ENCODE measurements around the gene MEGF6. TPM values are rescaled to one million over a fixed set of nuclear protein-coding genes. Genes with fewer than 3 reads are reported as not detected.

The MEGF6 gene
- total and polyA plus RNA-seq, 4 donors, result 6.0 to 19.9 (median 15.3) TPM

DNA sequence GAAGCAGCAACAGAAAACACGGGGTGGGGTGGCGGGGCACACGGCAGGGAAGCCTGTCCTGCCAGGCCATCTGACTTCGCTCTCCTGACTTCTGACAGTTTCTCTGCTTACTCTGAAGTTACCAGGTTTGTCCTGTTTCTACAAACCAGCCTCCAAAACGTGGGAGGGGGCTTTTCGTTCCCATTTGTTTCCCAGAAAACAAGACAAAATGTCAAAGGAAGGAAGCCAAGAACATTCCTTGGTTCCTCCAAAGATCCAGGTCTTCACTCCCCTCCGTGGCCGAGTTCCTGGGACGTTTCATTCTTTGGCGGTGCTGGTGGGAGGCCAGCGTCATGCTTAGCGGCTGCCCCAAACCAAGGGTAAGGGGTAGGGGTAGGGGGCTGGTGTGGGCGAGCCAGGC lies 49.6 kb downstream of the MEGF6 start:
- H3K9me3 ChIP-seq (ENCODE audit: control insufficient read depth, insufficient read depth, low read length), result no peaks in the 10 kb centered on the region
- no peak for DNase-seq (ENCODE audit: low read depth in 4 of 6, low spot score in 6 of 6)
- H3K27me3 ChIP-seq (ENCODE audit: control insufficient read depth, insufficient read depth, low read length), result no peaks in the 10 kb centered on the region
- H3K4me1 ChIP-seq (ENCODE audit: control insufficient read depth, insufficient read depth, low read length), result peaks cover 82% of the 10 kb centered on the region
- H3K27ac ChIP-seq (ENCODE audit: low read depth, low read length), result no peak overlapping the region
- H3K36me3 ChIP-seq (ENCODE audit: control insufficient read depth, insufficient read depth, low read length), result peaks cover 17% of the 10 kb centered on the region
- WGBS (ENCODE audit: insufficient coverage), result 73% methylated on average over 8 of the region's 13 CpGs
- no peak overlapping the region for H3K4me3 ChIP-seq (ENCODE audit: low read depth, low read length)

DNA sequence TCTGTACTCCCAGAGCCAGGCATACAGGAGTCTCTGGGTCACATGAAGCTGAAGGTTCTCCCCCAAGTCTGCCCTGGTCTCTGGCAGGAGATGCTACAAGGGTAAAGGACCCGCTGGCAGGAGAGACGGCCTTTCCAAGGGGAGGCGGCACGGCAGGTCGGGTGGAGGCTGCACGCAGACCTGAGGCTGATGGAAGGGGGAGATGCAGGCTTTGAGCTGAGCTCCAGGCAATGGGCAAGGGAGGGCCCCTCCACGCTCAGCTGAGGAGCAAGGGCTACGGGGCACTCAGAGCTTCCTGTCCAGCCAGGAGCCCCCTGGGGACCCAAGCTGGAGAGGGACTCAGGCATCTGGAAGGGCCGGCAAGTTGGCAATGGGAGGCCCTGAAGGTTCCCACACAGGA lies 50.3 kb downstream of the MEGF6 start:
- Histone ChIP-seq H3K27me3 (ENCODE audit: control insufficient read depth, insufficient read depth, low read length) (no peaks in the 10 kb centered on the region), H3K27ac (ENCODE audit: low read depth, low read length) (no peak overlapping the region), H3K36me3 (ENCODE audit: control insufficient read depth, insufficient read depth, low read length) (peaks cover 12% of the 10 kb centered on the region), H3K4me1 (ENCODE audit: control insufficient read depth, insufficient read depth, low read length) (peaks cover 80% of the 10 kb centered on the region), H3K9me3 (ENCODE audit: control insufficient read depth, insufficient read depth, low read length) (no peaks in the 10 kb centered on the region), H3K4me3 (ENCODE audit: low read depth, low read length) (no peak overlapping the region)
- DNase-seq (ENCODE audit: low read depth in 4 of 6, low spot score in 6 of 6), result no peak
- 80% methylated on average over 9 of the region's 9 CpGs for WGBS (ENCODE audit: insufficient coverage)

- H3K36me3 ChIP-seq (ENCODE audit: control insufficient read depth, insufficient read depth, low read length), result peaks cover 12% of the 10 kb centered on the region
These were observed 50.9 kb downstream of the MEGF6 start for GRCh38 chr1:3560251-3560871.

DNA sequence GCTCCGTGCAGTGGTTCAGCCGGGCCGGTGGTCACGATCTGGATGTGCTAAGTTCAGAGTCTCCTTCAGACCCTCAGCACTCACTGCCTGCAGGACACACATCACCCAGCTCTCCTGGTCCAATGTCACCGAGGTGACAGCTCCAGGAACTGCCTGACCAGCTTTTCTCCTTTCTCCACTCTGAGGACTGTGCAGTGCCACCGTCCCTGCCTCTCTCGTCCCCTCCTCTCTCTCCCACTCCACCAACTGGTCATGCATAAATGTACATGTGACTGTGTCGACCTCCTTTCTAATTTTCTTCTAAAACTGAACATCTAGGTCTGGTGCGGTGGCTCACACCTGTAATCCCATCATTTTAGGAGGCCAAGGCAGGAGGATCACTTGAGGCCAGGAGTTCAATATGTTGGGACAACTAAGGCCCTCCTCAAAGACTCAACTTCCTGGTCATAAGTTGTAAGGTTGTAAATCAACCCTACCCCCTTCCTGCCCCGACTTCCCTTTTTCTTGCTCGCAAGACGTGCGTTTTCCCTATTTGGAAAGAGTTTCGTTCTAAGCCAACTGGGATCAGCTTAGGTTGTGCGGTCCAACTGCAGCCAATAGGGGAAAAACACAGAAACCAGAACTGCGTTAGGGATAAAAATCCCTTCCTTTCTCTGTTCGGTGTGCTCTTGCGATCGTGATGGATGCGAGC lies 53.1 kb downstream of the MEGF6 start:
- no peaks in the 10 kb centered on the region for H3K27me3 ChIP-seq (ENCODE audit: control insufficient read depth, insufficient read depth, low read length)
- WGBS (ENCODE audit: insufficient coverage), result 75% methylated on average over 13 of the region's 20 CpGs
- peaks cover 14% of the 10 kb centered on the region for H3K36me3 ChIP-seq (ENCODE audit: control insufficient read depth, insufficient read depth, low read length)
- H3K4me1 ChIP-seq (ENCODE audit: control insufficient read depth, insufficient read depth, low read length), result peaks cover 61% of the 10 kb centered on the region
- H3K9me3 ChIP-seq (ENCODE audit: control insufficient read depth, insufficient read depth, low read length), result no peaks in the 10 kb centered on the region
- no peak for DNase-seq (ENCODE audit: low read depth in 4 of 6, low spot score in 6 of 6)
- no peak overlapping the region for H3K27ac ChIP-seq (ENCODE audit: low read depth, low read length)
- H3K4me3 ChIP-seq (ENCODE audit: low read depth, low read length), result no peak overlapping the region

More at GRCh38 chr1:3560251-3560871, 50.9 kb downstream of the MEGF6 start:
- peak in 2 of 6 donors; percentile 40 to 63 for DNase-seq (ENCODE audit: low read depth in 4 of 6, low spot score in 6 of 6)
- no peaks in the 10 kb centered on the region for H3K9me3 ChIP-seq (ENCODE audit: control insufficient read depth, insufficient read depth, low read length)
- H3K27ac ChIP-seq (ENCODE audit: low read depth, low read length), result no peak overlapping the region
- WGBS (ENCODE audit: insufficient coverage), result 37% methylated on average over 17 of the region's 17 CpGs
- no peak overlapping the region for H3K4me3 ChIP-seq (ENCODE audit: low read depth, low read length)
- no peaks in the 10 kb centered on the region for H3K27me3 ChIP-seq (ENCODE audit: control insufficient read depth, insufficient read depth, low read length)
- peaks cover 74% of the 10 kb centered on the region for H3K4me1 ChIP-seq (ENCODE audit: control insufficient read depth, insufficient read depth, low read length)

GRCh38 chr1:3557366-3557765 lies 53.9 kb downstream of the MEGF6 start:
- 58% methylated on average over 18 of the region's 18 CpGs for WGBS (ENCODE audit: insufficient coverage)
- Histone ChIP-seq H3K4me1 (ENCODE audit: control insufficient read depth, insufficient read depth, low read length) (peaks cover 61% of the 10 kb centered on the region), H3K9me3 (ENCODE audit: control insufficient read depth, insufficient read depth, low read length) (no peaks in the 10 kb centered on the region), H3K4me3 (ENCODE audit: low read depth, low read length) (no peak overlapping the region), H3K27me3 (ENCODE audit: control insufficient read depth, insufficient read depth, low read length) (no peaks in the 10 kb centered on the region), H3K27ac (ENCODE audit: low read depth, low read length) (no peak overlapping the region), H3K36me3 (ENCODE audit: control insufficient read depth, insufficient read depth, low read length) (peaks cover 13% of the 10 kb centered on the region)
- DNase-seq (ENCODE audit: low read depth in 4 of 6, low spot score in 6 of 6), result peak in 1 of 6 donors; percentile 35

GRCh38 chr1:3556336-3556735 lies 55.0 kb downstream of the MEGF6 start:
- H3K27ac ChIP-seq (ENCODE audit: low read depth, low read length), result no peak overlapping the region
- peaks cover 13% of the 10 kb centered on the region for H3K36me3 ChIP-seq (ENCODE audit: control insufficient read depth, insufficient read depth, low read length)
- 85% methylated on average over 17 of the region's 17 CpGs for WGBS (ENCODE audit: insufficient coverage)
- no peak for DNase-seq (ENCODE audit: low read depth in 4 of 6, low spot score in 6 of 6)
- no peak overlapping the region for H3K4me3 ChIP-seq (ENCODE audit: low read depth, low read length)
- H3K4me1 ChIP-seq (ENCODE audit: control insufficient read depth, insufficient read depth, low read length), result peaks cover 55% of the 10 kb centered on the region
- no peaks in the 10 kb centered on the region for H3K27me3 ChIP-seq (ENCODE audit: control insufficient read depth, insufficient read depth, low read length)
- no peaks in the 10 kb centered on the region for H3K9me3 ChIP-seq (ENCODE audit: control insufficient read depth, insufficient read depth, low read length)

- H3K36me3 ChIP-seq (ENCODE audit: control insufficient read depth, insufficient read depth, low read length), result peaks cover 17% of the 10 kb centered on the region
- H3K27me3 ChIP-seq (ENCODE audit: control insufficient read depth, insufficient read depth, low read length), result no peaks in the 10 kb centered on the region
- no peak overlapping the region for H3K27ac ChIP-seq (ENCODE audit: low read depth, low read length)
- no peak overlapping the region for H3K4me3 ChIP-seq (ENCODE audit: low read depth, low read length)
- no peaks in the 10 kb centered on the region for H3K9me3 ChIP-seq (ENCODE audit: control insufficient read depth, insufficient read depth, low read length)
- WGBS (ENCODE audit: insufficient coverage), result 88% methylated on average over 22 of the region's 25 CpGs
- DNase-seq (ENCODE audit: low read depth in 4 of 6, low spot score in 6 of 6), result no peak
- H3K4me1 ChIP-seq (ENCODE audit: control insufficient read depth, insufficient read depth, low read length), result peaks cover 55% of the 10 kb centered on the region
These were observed 56.0 kb downstream of the MEGF6 start for GRCh38 chr1:3555131-3555920.

DNA sequence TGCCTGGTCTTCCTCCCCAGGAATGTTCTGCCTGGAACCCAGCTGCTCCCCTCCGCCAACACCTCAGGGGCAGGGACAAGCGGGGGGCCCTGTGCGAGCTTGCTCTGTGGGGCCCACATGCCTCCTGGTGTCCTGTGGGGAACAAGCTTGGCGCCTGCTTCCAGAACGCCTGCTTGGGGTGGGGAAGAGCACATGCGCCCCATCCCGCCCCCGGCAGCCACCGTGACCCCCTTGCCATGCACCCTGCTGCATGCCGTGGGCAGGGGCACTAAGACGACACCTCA lies 57.4 kb downstream of the MEGF6 start:
- 84% methylated on average over 9 of the region's 11 CpGs for WGBS (ENCODE audit: insufficient coverage)
- Histone ChIP-seq H3K9me3 (ENCODE audit: control insufficient read depth, insufficient read depth, low read length) (no peaks in the 10 kb centered on the region), H3K27ac (ENCODE audit: low read depth, low read length) (no peak overlapping the region), H3K4me3 (ENCODE audit: low read depth, low read length) (no peak overlapping the region), H3K27me3 (ENCODE audit: control insufficient read depth, insufficient read depth, low read length) (no peaks in the 10 kb centered on the region), H3K36me3 (ENCODE audit: control insufficient read depth, insufficient read depth, low read length) (peaks cover 24% of the 10 kb centered on the region), H3K4me1 (ENCODE audit: control insufficient read depth, insufficient read depth, low read length) (peaks cover 47% of the 10 kb centered on the region)
- no peak for DNase-seq (ENCODE audit: low read depth in 4 of 6, low spot score in 6 of 6)

GRCh38 chr1:3553166-3553939 lies 58.0 kb downstream of the MEGF6 start:
- Histone ChIP-seq H3K36me3 (ENCODE audit: control insufficient read depth, insufficient read depth, low read length) (peaks cover 29% of the 10 kb centered on the region), H3K27me3 (ENCODE audit: control insufficient read depth, insufficient read depth, low read length) (no peaks in the 10 kb centered on the region), H3K4me1 (ENCODE audit: control insufficient read depth, insufficient read depth, low read length) (peaks cover 52% of the 10 kb centered on the region), H3K27ac (ENCODE audit: low read depth, low read length) (no peak overlapping the region), H3K9me3 (ENCODE audit: control insufficient read depth, insufficient read depth, low read length) (no peaks in the 10 kb centered on the region), H3K4me3 (ENCODE audit: low read depth, low read length) (no peak overlapping the region)
- WGBS (ENCODE audit: insufficient coverage), result 68% methylated on average over 27 of the region's 27 CpGs
- no peak for DNase-seq (ENCODE audit: low read depth in 4 of 6, low spot score in 6 of 6)
